ENCODE measurements around the gene USH2A.
"Not testable (repeated sequence)": the region's sequence is repeated elsewhere in the genome, so short reads cannot be mapped to it uniquely, and the experiment has no call there.

Gene USH2A

DNA sequence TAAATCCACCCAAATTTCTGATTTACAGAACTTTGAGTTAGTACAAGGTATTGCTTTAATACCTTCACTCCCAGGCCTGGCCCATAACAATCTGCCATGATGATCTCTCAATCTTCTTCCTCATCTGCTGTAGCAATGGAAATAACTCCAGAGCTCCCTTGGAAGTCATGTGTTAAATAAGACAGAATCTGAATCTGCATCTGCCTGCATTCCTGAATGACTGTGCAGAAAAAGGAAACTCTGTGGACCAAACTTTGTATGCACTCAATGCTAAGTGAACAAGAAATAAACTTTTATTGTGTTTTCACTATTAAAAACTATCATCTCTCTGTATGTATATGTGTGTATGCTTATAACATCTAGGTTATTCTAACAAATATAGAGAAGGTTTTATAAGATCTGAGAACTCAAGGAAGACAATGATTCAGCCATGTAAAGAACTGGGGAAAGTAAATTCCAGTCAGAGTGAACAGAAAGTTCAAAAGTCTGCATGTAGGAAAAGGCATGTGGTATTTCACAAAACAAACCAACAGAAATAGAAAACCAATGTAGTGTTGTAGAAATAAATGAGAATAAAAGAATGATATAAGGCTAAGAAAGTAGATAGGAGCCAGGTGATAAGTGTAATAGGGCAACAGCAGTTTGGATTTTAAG lies 390.2 kb downstream of the USH2A start:
- no peak for DNase-seq

GRCh38 chr1:216032284-216032683 lies 391.0 kb downstream of the USH2A start:
- DNase-seq, result no peak

DNA sequence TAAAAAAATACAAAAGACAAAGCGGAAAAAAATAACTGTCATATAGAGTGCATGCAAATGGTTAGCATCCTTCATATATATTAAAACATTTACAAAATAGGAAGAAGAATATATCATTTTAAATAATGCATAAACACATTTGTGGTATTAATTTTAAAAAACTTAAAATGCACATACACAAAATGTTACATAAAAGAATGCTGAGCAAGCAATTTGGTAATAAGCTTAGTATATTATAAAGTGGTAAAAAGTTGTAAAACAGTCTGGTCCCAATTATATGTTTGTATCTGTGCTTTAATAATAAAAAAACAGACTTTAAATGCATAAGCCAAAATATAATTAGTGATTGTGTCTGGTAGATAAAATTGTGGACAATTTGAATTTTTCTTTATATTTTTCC lies 394.6 kb downstream of the USH2A start:
- DNase-seq, result no peak

DNA sequence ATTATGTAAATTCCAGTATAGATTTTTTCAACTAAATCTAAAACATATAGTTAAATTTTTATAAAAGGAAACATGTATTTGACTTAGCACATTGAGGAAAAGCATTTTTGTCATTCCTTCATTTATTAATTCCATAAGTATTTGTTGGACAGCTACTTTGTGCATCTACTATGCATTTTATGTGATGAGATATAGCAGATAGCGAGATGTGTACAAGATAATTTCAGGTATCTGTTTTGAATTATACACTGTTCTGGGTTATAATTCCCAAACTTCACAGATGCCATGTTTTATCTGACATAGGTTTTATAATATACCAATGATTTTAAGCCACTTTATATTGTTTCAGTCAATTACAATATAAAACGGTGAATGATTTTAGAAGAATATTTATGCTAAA lies 398.7 kb downstream of the USH2A start:
- DNase-seq, result no peak

DNA sequence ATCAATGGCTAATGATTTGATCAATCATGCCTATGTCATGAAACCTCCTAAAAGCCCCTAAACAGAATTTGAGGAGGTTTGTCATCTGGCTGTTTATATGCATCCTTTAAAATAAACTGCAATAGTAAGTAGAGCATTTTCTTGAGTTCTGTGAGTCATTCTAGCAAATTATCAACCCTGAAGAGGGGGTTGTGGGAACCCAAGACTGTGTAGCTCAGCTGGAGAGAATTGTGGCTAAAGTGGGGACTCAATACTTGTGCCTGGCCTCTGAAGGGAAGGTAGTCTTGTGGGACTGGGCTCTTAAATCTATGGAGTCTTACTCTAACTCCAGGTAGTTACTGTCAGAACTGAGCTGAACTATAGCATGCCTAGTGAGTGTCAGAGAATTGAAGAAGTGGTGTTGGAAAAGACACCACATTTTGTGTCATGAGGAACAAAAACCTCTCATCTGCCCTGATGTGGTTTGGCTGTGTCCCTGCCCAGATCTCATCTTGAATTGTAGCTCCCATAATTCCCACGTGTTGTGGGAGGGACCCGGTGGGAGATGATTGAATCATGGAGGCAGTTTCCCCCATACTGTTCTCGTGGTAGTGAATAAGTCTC lies 402.4 kb downstream of the USH2A start:
- DNase-seq, result no peak

- no peak for DNase-seq
These were observed 408.1 kb downstream of the USH2A start for GRCh38 chr1:216015116-216015515.

DNA sequence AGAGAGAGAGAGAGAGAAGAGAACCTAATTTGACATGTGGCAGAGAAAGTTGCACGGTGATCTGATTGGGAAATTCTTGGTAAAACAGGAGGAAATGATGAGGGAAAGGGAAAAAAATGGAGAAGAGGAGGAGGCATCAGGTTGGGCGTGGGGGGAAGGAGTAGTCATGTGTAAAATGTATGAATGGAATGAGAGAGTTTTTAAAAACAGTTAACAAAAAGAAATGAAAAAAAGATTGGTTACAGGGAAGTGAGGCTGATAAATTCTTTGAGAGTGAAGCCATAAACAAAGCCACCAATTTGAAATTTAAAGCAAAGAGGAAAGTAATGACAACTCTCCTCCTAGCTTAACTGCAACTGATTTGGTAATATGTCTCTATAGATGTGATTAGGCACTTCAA lies 409.2 kb downstream of the USH2A start:
- DNase-seq, result no peak

GRCh38 chr1:216009456-216009855 lies 413.8 kb downstream of the USH2A start:
- DNase-seq, result not testable (repeated sequence)

GRCh38 chr1:216005916-216006315 lies 417.3 kb downstream of the USH2A start:
- no peak for DNase-seq

GRCh38 chr1:215992620-215993019 lies 430.6 kb downstream of the USH2A start:
- DNase-seq, result no peak

GRCh38 chr1:215987092-215987875 lies 436.0 kb downstream of the USH2A start:
- no peak for DNase-seq

- DNase-seq, result no peak
These were observed 436.8 kb downstream of the USH2A start for GRCh38 chr1:215986401-215986800.

- DNase-seq, result no peak
These were observed 439.6 kb downstream of the USH2A start for GRCh38 chr1:215983680-215984079.

- no peak for DNase-seq
These were observed 451.3 kb downstream of the USH2A start for GRCh38 chr1:215971793-215972441.

DNA sequence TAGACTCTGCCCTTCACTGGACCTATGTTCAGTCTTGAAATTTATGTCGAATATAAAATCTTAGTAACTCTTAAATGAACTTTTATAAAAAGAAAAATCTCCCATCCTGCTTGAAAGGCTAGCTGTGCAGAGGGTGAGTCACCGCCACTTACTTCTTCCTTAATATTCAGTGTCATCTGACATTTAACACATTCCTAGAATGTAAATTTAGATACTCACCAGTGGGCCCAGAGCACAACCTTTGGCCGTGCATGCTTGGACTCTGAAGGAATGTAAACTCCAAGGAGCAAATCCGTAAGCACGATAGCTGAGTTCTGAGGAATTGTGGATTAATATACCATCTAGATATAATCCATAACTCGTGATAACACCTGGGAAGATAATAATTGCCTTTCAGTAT lies 452.8 kb downstream of the USH2A start:
- no peak for DNase-seq

GRCh38 chr1:215963621-215964020 lies 459.6 kb downstream of the USH2A start:
- no peak for DNase-seq

DNA sequence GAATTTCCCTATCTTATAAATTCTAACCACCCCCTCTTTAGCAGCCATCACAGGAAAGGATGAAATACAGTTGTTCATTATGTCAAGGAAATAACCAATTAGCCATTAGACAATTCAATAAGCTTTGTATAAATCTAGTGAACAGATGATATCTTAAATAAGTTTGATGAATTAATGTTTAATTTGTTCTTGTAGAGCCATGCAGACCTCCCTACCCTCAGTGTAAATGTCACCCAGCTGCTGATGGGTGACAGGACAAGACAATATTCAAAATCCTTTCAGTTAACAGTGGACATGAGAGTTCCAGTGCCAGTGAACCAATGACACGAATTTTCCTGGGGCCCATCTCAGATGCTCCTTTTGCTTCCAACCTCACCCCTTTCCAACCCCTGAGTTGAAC lies 460.2 kb downstream of the USH2A start:
- DNase-seq, result no peak

DNA sequence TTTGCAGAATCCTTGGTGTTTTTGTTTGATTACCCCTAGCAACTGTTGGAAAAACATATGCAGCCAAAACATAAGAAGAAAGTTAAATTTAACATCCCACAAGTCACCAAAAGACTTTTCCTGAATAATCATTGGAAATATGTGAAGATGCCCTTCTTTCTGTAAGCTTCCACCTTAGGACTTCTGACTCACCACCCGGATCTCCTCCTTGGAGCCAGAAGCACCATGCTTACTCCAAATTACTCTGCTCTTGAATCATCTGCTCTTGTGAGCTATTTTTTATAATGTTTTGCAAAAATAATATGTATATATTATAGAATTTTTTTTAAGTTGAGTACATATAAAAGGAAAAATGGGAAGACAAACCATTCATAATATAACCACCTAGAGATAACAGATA lies 464.4 kb downstream of the USH2A start:
- DNase-seq, result no peak

DNA sequence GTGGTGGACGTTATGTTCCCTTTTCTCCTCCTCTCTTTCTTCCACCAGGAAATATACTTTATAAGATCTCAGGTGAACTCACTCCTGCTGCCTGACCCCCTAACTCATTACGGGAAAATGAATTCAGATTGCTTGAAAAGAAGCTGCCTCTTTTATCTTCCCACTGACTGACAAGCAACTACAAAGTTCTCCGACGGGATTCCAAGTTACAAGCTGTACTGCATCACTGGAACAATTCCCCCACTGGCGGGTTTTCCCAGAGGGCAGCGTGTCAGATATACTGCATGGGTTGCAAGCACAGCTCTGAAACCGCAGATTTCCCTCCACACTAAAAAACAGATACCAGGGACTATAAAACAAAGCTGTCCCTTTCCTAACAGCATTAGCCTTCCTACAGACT lies 465.6 kb downstream of the USH2A start:
- no peak for DNase-seq

- no peak for DNase-seq
These were observed 490.7 kb downstream of the USH2A start for GRCh38 chr1:215932558-215932957.

- no peak for DNase-seq
These were observed 496.6 kb downstream of the USH2A start for GRCh38 chr1:215926670-215927069.

DNA sequence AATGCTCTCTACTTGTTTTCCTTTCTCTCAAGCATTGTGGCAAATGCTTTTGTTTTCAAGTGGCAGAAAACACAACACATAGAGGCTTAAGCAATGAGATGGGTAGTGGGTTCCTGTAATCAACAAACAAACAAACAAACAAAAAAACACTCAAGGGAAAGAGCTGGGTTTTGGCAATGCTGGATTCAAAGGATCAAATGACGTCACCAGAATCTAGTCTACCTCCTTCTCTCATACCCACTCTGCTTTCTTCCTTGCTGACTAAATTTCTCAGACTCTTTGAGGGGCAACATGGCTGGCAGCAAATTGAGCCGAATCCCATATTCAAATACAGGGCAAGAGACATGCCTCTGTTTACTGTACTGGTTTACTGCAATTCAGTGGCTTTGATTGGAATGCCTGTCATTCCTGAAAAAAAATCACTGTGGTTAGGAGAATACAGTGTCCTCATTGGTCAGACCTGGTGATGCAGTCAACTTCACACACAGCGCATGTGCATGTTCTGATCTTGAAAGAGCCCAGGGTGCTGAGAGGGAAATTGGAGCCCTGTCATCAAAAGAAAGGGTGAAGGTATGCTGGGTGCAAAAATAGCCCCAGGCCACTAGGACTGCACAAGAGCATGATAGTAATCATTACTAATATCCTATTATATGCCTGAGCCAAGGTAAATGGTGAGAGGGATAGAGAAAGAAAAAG lies 500.0 kb downstream of the USH2A start:
- no peak for DNase-seq

- no peak for DNase-seq
These were observed 511.8 kb downstream of the USH2A start for GRCh38 chr1:215911406-215911968.
